Suprapubic skin (tissue), 4 donors: ENCODE measurements around the gene TEAD1. TPM values are rescaled to one million over a fixed set of nuclear protein-coding genes. Genes with fewer than 3 reads are reported as not detected.

Experiments used
- DNase-seq, 2 donors: peaks; one replicate each; pipeline ENCODE4 v3.0.0-alpha.2; 2019; ENCODE audit warnings: low spot score in 2 of 2
- H3K27ac ChIP-seq: fragments of 200-600 bp; sonication (generic); one replicate; pipeline ENCODE4 v1.5.1; 2019
- H3K27me3 ChIP-seq: fragments of 200-600 bp; sonication (generic); one replicate; pipeline ENCODE4 v1.5.1; 2019
- H3K36me3 ChIP-seq: fragments of 200-600 bp; sonication (generic); one replicate; pipeline ENCODE4 v1.5.1; 2019
- H3K4me1 ChIP-seq: fragments of 200-600 bp; sonication (generic); one replicate; pipeline ENCODE4 v1.5.1; 2019
- H3K4me3 ChIP-seq: fragments of 200-600 bp; sonication (generic); one replicate; pipeline ENCODE4 v1.5.1; 2019; ENCODE audit warnings: mild to moderate bottlenecking
- H3K9me3 ChIP-seq: fragments of 200-600 bp; sonication (generic); one replicate; pipeline ENCODE4 v1.5.1; 2019
- CTCF ChIP-seq, 2 donors: fragments of 200-600 bp in 1 of 2; fragments of 450-650 bp in 1 of 2; sonication (generic) in 1 of 2; IDR thresholded peaks; one replicate each; pipeline ENCODE4 v1.5.1; 2016 to 2019; ENCODE audit warnings: antibody characterized with exemption in 2 of 2, mild to moderate bottlenecking in 1 of 2, moderate library complexity in 1 of 2
- EP300 ChIP-seq: sonication (generic); formaldehyde crosslinking; IDR thresholded peaks from one replicate; pipeline ENCODE4 v1.6.1; 2017; ENCODE audit warnings: antibody characterized with exemption
- POLR2A ChIP-seq, 2 donors: fragments of 450-650 bp; IDR thresholded peaks; one replicate each; pipeline ENCODE4 v1.6.1; 2017; ENCODE audit warnings: antibody characterized with exemption in 2 of 2, mild to moderate bottlenecking in 2 of 2, moderate library complexity in 2 of 2
- POLR2AphosphoS5 ChIP-seq, 3 donors: sonication (generic); formaldehyde crosslinking; IDR thresholded peaks; one replicate each; pipeline ENCODE4 v1.6.1; 2017; ENCODE audit warnings: antibody characterized with exemption in 3 of 3
- WGBS: methylation state at CpG from one replicate; pipeline ENCODE4 v1.1.5; 2018; 5-methylcytosine and 5-hydroxymethylcytosine counted together
- total RNA-seq, 4 donors: library from RNA; depleted of rRNA; stranded (reverse); fragments of >200 nt; gene quantifications; one replicate each; pipeline ENCODE4 v1.1.0, GENCODE V29; 2016

The TEAD1 gene
- total RNA-seq, 4 donors from 2014 or later, result 60.3 to 84.8 (median 72.4) TPM

- peaks cover 47% of the 10 kb centered on the region for H3K4me1 ChIP-seq
- TF ChIP-seq CTCF (IDR thresholded peaks at IDR 0.05), result no peak
- no peak for TF ChIP-seq EP300
- TF ChIP-seq POLR2A (IDR thresholded peaks at IDR 0.05), result no peak
- no peak for TF ChIP-seq POLR2AphosphoS5 (IDR thresholded peaks at IDR 0.05)
- no peak overlapping the region for H3K27ac ChIP-seq
- WGBS, result 74% methylated on average over 6 of the region's 6 CpGs
- DNase-seq, result no peak
- no peaks in the 10 kb centered on the region for H3K27me3 ChIP-seq
- no peak overlapping the region for H3K4me3 ChIP-seq
- no peaks in the 10 kb centered on the region for H3K9me3 ChIP-seq
- no peaks in the 10 kb centered on the region for H3K36me3 ChIP-seq
Measured at GRCh38 chr11:12845163-12845562, 170.9 kb downstream of the TEAD1 start.

GRCh38 chr11:12845739-12846358, 171.6 kb downstream of the TEAD1 start:
- H3K36me3 ChIP-seq, result no peaks in the 10 kb centered on the region
- 38% methylated on average over 4 of the region's 10 CpGs for WGBS
- H3K4me3 ChIP-seq, result no peak overlapping the region
- TF ChIP-seq EP300, result no peak
- no peak for TF ChIP-seq CTCF (IDR thresholded peaks at IDR 0.05)
- TF ChIP-seq POLR2AphosphoS5 (IDR thresholded peaks at IDR 0.05), result no peak
- TF ChIP-seq POLR2A (IDR thresholded peaks at IDR 0.05), result no peak
- H3K27ac ChIP-seq, result no peak overlapping the region
- no peak for DNase-seq
- H3K4me1 ChIP-seq, result peaks cover 43% of the 10 kb centered on the region
- no peaks in the 10 kb centered on the region for H3K27me3 ChIP-seq
- no peaks in the 10 kb centered on the region for H3K9me3 ChIP-seq

- TF ChIP-seq CTCF (IDR thresholded peaks at IDR 0.05) (no peak), POLR2AphosphoS5 (IDR thresholded peaks at IDR 0.05) (no peak), POLR2A (IDR thresholded peaks at IDR 0.05) (no peak), EP300 (no peak)
- no peaks in the 10 kb centered on the region for H3K9me3 ChIP-seq
- DNase-seq, result no peak
- peaks cover 32% of the 10 kb centered on the region for H3K4me1 ChIP-seq
- no peak overlapping the region for H3K4me3 ChIP-seq
- WGBS, result 69% methylated on average over 3 of the region's 3 CpGs
- no peak overlapping the region for H3K27ac ChIP-seq
- no peaks in the 10 kb centered on the region for H3K27me3 ChIP-seq
- no peaks in the 10 kb centered on the region for H3K36me3 ChIP-seq
Measured at GRCh38 chr11:12846786-12847615, 172.8 kb downstream of the TEAD1 start.

GRCh38 chr11:12848413-12848812, 174.2 kb downstream of the TEAD1 start:
- Histone ChIP-seq H3K4me3 (no peak overlapping the region), H3K4me1 (peaks cover 29% of the 10 kb centered on the region)

More at GRCh38 chr11:12848413-12848812, 174.2 kb downstream of the TEAD1 start:
- TF ChIP-seq POLR2AphosphoS5 (IDR thresholded peaks at IDR 0.05) (no peak), POLR2A (IDR thresholded peaks at IDR 0.05) (no peak), CTCF (IDR thresholded peaks at IDR 0.05) (no peak), EP300 (no peak)
- Histone ChIP-seq H3K27me3 (no peaks in the 10 kb centered on the region), H3K36me3 (no peaks in the 10 kb centered on the region), H3K9me3 (no peaks in the 10 kb centered on the region), H3K27ac (no peak overlapping the region)
- 95% methylated on average over 3 of the region's 3 CpGs for WGBS
- no peak for DNase-seq
